HG03139 (cell line): ENCODE measurements around the gene KRT80.

ENCODE experiments used
- ATAC-seq: cut with Tn5 transposase; IDR thresholded peaks from one replicate; pipeline ENCODE4 v1.9.1; 2021; ENCODE audit not compliant: unreplicated experiment

Gene KRT80

DNA sequence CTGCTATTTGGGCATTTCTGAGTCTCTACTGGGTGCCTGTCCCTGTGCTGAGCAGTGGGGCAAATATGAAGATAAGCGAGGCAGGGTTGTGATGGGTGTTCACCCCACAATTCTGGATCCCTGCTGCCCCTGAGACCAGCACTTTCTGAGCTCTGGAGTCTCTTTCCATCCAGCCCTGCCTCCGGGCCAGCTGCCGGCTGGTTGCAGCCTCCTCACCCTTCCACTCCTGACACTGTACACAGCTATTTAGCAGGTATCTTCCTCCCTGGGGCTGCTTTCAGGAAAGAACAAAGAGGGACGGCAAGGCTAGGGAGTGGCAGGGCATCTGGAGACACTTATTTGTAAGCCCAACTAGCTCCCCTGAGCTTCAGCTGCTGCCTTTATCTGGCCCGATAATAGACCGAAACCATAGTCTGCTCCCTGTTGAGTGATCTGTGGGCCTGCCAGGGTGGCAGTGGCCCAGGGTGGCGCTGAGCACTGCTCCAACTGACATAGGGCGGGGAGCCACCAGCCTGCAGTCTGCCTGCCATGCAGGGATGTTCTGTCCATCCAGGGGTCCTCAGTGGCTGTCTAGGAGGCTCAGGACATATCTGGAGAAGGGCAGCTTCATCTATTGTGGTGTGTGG, 7.6 kb upstream of the KRT80 start:
- no peak for ATAC-seq

DNA sequence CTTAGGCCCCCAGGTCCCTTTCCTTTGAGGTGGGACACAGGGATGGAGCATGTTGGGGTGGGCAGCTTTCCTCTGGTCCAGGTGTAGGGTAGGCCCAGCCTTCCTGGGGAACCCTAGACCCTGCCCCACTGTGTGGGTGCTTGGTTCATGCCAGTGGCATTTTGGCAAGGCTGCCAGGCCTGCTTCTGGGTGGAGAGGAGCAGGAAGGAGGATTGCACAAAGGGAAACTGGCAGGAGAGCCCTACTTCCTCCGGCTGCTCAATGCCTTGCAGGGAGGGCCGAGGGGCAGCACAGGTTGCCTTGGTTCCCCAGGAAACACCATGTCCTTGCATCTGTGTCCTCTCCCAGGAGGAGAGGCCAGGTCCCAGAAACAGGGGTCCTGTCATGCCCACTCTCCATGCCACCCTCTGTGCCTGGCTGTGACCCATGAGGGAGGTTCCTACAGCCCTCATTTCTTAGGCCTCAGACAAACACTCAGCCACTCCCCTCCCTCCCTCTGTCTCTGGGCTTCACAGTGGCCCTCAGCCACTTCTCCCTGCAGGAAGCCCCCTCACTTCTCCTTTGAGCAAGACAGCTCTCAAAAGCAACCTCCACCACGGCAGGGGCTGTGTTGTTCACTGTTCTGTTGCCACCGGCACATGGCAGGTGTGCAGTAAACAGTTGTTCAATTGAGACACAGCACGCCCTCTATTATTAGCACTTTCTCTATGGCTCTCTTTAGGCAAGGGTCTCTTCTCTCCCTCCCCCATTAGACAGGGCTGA, 6.8 kb upstream of the KRT80 start:
- ATAC-seq = no peak

DNA sequence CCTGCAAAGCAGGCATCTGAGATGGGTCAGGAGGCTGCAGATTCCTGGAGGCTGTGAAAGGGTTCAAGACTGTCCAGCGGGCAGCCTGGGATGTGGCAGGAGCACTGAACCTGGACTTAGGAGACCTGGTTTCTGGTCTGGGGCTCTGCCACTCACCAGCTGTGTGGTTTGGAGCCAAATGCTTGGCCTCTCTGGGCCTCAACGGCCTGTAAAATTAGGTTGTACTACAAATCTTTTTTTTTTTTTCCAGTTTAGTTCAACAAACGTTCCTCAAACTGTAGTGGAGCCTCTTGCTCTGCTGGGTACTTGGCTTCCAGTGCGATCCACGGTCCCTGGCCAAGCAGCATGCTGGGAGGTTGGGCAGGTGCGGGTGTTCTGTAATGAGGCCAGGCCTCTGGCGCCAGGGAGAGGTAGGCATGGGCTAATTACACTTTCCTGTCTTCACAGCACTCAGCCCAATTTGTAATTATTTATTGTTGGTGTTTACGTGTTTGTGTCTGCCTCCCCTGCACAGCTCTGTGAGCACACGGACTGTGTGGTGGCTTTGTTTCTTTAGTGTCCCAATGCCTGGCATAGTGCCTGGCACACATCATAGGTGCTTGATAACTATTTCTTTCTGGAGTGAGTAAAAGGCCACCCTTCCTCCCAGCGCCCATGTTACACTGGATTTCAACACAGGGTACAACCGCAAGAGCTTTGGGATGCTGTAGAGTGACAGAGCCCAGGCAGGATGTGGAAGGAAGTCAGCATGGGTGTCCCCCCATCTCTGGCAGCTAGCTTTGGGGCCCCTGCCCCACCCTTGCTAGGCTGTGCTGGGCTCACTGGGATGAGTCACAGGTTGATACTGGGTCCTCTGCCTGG, 5.8 kb upstream of the KRT80 start:
- no peak for ATAC-seq

DNA sequence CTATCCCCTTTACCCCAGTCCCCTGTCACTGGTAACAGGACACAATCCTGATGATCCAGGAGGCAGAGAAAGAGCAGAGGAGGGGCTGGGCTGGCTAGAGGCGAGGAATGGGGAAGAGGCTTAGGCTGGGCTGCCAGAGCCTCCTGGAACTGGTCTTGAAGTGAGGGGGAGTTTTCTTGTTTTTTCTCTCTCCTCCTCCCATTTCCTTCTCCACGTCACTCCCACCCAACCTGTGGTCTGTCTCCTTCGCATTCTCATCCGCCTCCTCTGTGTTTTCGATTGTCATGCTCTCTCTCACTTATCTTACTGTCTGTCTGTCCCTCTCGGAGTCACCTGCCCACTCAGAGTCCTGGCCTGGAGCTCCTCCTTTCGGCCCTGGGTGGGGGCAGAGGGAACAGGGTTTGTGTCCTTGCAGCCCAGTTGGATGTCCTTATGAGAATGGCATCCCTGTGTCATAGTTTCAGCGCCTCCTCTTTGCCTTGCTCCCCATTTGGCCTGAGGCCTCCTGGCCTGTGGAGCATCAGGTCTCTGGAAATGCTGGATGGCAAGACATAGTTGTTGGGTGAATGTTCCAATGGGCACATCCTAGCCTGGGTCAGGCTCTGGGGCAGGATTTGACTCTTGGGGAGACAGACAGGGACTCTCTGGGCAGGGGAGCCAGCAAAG, 3.4 kb upstream of the KRT80 start:
- no peak for ATAC-seq

DNA sequence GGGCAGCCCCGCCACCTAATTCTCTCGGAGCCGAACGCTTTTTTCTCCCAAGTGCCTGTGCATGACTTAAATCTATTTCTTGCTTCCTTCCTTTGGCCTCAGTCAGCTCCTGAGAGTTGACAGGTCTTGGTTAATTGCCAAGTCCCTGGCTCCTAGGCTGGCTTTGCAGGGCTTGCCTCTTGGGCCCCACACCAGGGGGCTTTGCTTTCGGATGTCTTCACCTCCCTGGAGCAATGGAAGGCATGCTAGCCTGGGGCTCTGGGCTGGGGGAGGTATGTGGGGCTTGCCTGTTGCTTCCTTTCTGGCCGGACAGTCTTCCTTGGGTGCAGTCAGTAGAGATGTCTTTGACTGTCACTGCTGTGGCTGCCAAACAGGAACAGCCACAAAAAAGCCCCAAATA, 2.2 kb upstream of the KRT80 start:
- ATAC-seq = no peak

DNA sequence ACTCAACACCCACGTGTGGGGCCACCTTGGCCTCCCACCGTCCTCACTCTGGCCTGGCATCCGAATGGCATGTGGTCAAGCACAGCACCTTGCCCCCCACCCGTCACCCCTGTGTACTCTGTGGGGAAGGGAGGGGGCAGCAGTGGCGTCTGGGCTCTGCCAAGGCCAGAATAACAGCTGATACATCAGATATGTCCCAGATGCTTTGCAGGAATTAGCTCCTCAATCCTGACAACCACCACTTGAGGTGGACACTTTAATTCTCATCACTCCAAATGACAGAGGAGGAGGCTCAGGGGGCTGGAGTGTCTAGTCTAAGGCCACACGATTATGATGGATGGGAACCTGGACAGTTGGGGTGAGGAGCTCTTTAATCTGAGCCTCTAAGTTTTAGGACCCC, 1.7 kb upstream of the KRT80 start:
- ATAC-seq = no peak

DNA sequence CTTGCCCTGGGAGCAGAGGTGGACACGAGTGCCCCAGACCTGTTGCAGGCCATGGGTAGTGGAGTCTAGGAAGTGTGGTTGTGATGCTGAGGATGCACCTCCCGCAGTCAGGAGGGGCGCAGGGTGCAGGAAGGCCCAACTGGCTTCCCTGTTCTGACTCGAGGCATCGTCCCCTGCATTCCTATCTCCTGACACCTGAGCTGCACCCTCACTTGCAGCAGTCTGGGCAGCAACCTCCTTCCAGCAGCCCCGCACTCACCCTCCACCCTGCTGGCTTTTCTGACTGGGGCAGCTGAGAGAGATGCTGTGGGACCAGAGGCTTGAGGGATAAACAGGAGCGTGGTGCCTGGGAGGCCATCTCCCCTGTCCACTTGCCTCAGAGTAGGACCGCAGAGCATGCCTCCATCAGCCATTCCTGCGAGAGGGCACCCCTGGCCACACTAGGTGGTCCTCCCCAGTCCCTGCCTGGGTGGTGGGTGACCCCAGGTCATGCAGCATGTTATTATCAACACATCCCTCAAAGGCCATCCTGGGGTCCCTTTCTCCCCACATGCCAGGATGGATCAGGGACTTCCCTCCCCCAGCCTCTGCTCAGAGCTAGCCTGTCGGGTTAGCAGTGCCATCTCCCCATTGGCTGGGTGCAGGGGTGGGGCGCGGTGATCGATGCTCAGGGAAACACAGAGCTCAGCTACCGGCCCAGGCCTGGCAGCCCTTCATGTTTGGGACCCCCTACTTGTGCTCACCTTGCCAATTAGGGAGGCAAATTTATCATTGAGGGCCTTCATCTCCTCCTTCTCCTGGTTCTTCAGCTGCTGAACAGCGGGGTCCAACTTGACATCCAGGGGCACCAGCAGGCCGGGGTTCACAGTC, 719 bp downstream of the KRT80 start:
- no peak for ATAC-seq

DNA sequence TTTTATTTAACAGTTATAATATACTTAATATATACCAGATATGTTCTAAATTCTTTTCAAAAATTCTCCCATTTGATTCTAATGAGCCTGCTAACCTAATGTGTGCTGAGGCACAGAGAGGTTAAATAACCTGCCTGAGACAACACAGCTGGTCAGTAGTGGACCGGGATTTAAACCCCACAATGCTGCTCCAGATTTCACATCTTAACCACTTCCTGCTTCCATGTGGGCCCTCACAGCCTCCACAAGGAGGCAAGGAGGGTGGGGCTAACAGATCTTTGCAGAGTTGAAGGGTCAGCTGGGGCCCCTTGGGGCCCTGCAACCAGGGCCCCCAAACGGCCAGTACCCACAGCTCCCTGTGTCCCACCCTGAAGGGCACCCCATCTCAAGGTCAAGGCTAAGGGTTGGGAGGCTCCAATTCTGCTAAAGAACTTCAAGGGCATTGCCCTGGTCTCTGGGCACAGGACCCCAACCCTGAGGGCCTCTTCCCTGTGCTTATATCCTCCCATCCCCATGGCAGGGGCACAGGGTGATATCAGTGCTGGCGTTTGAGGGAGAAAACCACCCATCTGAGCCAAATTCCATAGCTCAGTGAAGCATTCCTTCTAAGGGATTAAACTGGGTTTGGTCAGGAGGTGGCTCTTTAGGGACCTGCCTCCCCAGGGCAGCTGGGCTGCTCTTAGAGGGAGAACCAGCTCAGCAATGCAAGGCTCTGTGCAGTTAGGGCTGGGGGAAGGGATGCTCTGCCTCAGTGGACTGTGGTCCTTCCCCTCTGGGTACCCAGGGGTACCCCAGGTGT, 2.2 kb downstream of the KRT80 start:
- no peak for ATAC-seq

DNA sequence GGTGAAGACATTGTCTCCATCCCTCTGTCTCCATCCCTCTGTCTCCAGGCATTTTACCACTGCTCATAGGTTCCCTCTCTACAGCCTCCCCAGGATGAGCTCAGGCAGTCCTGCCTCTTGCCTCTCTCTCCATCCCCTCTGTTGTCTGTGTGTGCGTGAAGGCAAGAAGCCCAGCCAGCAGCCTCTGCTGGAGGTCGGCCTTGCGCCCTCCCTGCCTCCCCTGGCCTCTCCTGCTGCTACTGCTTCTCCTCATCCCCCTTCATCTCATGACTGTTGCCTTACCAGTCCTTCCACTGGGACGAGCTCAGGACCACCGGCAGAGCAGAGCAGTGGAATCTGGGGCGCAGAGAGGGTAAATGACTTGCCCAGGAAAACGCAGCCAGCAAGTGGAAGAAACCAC, 3.2 kb downstream of the KRT80 start:
- ATAC-seq = no peak

DNA sequence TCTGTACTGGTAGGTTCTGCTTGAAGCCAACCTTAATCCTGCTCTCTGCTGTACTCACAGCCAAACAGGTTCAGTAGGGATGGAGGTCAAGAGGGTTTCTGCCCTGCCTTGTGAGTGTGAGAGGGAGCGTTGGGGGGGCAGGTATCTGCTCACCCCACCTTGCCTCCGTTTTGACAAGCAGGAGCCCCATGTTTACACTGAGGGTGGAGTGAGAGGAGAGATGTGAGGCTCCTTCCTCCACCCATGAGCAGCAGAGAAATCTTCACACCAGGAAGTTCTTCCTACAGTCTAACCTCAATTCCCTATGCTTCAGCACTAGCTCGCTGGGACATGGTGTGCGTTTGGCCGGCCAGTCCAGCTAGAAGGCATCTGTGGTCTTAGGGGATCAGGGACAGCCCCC, 4.2 kb downstream of the KRT80 start:
- ATAC-seq = no peak

DNA sequence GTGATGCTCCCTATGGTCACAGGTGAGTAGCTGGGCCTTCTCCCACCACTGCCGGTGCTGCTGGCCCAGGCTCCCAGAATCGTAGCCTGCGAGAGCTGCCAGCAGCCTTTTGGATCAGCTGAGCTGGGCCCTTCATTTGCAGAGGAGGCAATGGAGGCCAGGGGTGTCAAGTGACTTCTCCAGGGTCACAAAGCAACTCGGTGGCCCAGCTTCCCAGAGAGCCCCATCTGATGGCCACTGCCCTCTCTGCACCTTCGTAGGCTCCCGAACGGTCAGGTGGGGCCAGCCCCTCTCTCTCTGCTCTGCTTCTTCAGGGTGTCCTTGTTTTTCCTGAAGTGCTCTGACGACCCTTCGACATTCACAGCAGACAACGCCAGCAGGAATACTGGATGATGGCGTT, 4.6 kb downstream of the KRT80 start:
- no peak for ATAC-seq

DNA sequence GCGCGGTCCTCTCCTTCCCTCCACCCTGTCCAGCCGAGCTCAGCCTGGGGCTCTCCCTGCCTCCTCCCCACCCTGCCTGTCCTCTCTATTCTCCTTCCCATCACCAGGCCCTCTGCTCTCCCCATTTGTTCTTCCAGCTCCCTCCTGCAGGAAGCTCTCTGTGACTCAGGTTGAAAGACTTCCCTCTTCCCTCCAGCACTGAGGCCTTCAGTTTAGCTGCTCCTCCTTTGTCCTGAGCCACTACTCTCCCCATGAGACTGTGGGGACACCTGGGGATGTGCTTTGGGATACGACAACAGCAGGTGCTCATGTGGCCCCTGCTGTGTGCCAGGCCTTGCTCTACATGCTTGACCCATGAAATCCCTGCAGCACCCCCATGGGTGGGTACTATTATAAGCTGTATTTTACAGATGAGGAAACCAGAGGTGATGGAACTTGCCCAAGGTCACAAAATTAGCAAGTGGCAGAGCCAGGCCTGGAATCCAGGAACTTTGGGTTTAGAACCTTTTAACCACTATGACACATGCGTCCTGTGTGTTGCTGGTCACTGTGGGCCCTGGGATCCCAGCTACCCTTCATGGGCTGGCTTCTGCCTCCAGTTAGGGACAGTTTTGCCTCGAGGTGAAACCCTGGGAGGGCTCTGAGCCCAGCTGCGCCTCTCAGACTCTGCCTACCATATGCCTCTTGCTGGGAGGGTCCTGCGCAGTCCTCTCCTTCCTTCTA, 5.5 kb downstream of the KRT80 start:
- no peak for ATAC-seq

DNA sequence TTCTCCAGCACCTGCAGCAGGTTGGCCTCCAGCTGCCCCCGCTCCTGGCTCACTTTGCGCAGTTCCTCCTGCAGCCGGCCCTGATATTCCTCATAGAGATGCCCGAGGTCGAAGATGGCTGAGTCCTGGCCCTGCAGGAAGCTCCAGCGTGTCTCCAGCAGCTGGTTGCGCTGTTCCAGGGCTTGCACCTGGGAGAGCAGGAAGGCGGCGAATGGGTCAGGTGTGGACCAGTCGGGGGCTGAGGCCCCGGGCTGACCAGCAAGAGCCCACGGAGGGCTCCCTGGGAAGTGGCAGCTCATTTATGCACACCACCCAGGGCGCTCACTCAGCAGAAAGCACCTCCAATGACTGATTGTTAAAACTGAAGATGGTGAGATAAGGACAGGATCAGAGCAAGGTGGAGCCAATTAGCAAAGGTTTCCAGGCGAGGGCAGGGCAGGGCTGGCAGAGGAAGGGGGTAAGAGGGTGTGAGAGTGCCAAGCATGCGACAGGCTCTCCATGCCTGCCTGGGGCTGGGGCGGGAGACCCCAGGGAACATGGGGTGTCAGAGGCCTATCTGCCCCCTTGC, 6.3 kb downstream of the KRT80 start:
- no peak for ATAC-seq

DNA sequence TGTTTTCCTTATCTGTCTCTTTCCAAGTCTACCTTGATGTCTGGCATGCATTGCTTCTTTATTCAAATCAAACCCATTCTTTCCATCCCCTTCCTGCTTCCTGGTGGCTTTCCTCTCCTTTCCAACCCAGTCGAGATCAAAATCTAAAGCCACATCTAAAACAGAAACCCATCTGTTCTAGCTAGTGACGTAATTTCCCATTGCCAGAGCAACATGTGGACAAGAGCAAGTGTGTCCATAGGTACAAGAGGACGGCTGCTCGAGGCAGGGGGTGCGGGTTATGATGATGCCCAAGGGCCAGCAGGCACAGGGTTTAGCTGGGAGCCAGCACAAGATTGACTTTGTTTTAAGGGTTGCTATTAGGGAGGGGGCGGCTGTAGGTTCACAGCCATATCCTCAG, 7.0 kb downstream of the KRT80 start:
- ATAC-seq = no peak

DNA sequence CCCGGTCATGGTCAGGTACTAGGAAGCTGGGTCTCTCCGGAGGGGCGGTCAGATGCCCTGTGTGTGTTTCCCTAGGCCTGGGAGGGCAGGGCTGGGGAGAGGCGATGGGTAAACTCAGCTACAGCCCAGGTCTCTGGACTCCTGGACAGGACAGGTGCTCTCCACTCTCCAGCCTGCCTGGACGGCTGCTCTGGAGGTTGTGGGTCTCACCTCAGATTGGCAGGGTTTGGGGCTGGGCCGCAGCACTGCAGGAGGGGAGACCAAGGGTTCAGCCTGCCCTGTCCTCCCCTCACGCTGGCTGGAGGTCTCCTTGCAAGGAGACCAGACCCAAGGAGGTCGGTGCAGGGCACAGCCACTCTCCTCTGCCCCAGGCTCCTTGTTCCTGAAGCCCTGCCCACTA, 7.8 kb downstream of the KRT80 start:
- no peak for ATAC-seq

DNA sequence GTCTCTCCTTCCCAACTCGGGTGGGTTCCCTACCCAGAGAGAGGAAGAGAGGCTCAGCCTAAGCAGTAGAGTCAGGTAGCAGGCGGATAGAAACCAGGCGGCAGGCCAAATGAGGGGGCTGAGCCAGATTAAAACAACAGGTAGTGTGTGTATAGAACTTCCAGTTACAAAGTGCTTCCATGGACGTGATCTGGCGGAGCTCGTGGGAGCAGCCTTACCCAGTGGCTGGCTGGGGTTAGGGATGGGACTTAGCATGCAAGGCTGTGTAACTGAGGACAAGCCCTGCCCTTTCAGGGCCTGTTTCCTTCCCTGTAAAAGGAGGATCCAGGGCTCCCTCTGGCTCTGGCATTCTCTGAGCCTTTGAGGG, 8.3 kb downstream of the KRT80 start:
- ATAC-seq = no peak

DNA sequence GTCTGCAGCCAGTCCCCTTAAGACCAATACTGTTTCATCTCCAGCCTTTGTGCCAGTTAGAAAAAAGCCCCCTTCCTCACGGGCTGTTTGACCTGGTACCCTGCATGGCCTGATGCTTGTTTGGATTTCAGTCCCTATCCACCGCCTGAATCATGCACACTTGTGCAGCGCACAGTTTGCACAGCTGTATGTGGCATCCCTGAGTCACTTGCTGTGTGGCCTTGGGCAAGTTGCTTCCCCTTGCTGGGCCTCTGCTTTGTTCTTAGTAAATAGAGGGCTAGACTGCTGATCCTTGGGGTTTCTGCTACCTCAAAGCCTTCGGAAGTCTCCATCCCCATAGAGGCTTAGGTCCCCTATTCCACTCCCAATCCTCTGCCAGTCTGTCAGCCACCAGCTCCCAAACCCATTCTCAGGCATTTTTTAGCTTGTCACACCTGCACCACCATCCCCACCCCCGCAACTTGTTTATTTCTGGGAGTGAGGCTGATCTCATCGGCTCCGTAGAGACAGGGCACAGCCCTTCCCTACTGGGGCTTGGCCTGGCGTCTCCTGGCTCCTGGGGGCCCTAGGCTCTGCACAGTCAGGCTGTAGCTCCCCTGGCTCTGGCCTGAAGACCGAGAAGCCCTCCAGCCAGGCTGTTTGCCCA, 8.8 kb downstream of the KRT80 start:
- ATAC-seq = no peak

DNA sequence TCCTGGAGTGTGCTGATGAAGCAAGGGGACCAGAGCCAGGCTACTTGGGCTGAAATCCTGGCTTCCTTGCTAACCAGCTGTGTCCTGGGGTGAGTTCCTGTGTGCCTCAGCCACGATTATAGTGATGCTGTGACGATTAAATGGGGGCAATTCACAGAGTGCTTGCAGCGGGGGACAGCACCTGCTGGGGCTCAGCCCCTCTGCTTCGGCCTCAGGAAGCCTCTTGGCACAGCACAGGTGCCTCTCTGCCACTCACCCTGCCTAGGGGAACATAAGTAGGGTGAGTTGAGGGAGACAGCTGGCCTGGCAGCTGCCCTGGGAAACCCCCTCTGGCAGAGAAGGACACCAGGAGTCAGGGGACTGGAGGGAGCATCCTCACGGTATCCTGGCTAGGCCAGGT, 9.4 kb downstream of the KRT80 start:
- no peak for ATAC-seq
